ENCODE data around the gene SPATC1L.

DNA sequence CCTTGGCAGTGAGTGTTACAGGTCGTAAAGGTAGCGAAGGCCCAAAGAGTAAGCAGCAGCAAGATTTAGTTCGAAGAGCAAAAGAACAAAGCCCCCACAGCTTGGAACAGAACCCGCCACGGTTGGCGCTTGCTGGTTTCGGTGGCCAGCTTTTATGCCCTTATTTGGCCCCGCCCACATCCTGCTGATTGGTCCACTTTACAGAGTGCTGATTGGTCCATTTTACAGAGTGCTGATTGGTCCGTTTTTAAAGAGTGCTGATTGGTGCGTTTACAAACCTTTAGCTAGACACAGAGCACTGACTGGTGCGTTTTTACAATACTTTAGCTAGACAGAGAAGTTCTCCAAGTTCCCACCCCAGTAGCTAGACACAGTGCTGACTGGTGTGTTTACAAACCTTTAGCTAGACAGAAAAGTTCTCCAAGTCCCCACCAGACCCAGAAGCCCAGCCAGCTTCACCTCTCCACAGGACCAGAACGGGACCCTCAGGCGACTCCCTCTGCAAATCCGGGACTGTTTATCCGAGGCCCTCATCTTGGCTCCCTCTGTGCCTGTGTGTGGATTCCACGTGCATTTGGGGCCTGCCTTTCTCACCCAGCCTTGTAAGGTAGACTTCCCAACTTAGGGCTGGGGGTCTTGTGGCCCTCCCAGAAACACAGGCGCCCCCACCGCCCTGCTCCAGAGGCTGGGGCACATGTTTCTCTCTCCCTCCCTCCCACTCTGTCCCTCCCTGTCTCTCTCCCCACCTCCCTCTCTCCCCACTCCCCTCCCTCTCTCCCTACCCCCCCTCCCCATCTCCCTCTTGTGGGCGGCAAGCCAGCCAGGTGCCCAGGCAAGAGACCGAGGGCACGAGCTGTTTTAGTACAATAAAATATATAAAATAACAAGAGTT lies 41.4 kb downstream of the SPATC1L start:
- TF ChIP-seq, protein P1, sequence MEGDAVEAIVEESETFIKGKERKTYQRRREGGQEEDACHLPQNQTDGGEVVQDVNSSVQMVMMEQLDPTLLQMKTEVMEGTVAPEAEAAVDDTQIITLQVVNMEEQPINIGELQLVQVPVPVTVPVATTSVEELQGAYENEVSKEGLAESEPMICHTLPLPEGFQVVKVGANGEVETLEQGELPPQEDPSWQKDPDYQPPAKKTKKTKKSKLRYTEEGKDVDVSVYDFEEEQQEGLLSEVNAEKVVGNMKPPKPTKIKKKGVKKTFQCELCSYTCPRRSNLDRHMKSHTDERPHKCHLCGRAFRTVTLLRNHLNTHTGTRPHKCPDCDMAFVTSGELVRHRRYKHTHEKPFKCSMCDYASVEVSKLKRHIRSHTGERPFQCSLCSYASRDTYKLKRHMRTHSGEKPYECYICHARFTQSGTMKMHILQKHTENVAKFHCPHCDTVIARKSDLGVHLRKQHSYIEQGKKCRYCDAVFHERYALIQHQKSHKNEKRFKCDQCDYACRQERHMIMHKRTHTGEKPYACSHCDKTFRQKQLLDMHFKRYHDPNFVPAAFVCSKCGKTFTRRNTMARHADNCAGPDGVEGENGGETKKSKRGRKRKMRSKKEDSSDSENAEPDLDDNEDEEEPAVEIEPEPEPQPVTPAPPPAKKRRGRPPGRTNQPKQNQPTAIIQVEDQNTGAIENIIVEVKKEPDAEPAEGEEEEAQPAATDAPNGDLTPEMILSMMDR (IDR thresholded peaks at IDR 0.05): no peak
- no peak for TF ChIP-seq MAZ (IDR thresholded peaks at IDR 0.05; ENCODE audit: borderline replicate concordance, low read depth, low read length)
- TF ChIP-seq POLR2A (IDR thresholded peaks at IDR 0.05; ENCODE audit: low read length): no peak
- TF ChIP-seq, protein P2, sequence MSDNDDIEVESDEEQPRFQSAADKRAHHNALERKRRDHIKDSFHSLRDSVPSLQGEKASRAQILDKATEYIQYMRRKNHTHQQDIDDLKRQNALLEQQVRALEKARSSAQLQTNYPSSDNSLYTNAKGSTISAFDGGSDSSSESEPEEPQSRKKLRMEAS (IDR thresholded peaks at IDR 0.05): no peak
- no peak for TF ChIP-seq EP300 (IDR thresholded peaks at IDR 0.05)
- TF ChIP-seq, protein P3, sequence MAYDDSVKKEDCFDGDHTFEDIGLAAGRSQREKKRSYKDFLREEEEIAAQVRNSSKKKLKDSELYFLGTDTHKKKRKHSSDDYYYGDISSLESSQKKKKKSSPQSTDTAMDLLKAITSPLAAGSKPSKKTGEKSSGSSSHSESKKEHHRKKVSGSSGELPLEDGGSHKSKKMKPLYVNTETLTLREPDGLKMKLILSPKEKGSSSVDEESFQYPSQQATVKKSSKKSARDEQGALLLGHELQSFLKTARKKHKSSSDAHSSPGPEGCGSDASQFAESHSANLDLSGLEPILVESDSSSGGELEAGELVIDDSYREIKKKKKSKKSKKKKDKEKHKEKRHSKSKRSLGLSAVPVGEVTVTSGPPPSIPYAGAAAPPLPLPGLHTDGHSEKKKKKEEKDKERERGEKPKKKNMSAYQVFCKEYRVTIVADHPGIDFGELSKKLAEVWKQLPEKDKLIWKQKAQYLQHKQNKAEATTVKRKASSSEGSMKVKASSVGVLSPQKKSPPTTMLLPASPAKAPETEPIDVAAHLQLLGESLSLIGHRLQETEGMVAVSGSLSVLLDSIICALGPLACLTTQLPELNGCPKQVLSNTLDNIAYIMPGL (CRISPR knock-in tag; IDR thresholded peaks at IDR 0.05; ENCODE audit: borderline replicate concordance): no peak
- TF ChIP-seq NFE2L2 (conservative IDR thresholded peaks at IDR 0.05; ENCODE audit: low read length): no peak
- no peak for TF ChIP-seq SMC3 (IDR thresholded peaks at IDR 0.05)
- TF ChIP-seq, protein P4, sequence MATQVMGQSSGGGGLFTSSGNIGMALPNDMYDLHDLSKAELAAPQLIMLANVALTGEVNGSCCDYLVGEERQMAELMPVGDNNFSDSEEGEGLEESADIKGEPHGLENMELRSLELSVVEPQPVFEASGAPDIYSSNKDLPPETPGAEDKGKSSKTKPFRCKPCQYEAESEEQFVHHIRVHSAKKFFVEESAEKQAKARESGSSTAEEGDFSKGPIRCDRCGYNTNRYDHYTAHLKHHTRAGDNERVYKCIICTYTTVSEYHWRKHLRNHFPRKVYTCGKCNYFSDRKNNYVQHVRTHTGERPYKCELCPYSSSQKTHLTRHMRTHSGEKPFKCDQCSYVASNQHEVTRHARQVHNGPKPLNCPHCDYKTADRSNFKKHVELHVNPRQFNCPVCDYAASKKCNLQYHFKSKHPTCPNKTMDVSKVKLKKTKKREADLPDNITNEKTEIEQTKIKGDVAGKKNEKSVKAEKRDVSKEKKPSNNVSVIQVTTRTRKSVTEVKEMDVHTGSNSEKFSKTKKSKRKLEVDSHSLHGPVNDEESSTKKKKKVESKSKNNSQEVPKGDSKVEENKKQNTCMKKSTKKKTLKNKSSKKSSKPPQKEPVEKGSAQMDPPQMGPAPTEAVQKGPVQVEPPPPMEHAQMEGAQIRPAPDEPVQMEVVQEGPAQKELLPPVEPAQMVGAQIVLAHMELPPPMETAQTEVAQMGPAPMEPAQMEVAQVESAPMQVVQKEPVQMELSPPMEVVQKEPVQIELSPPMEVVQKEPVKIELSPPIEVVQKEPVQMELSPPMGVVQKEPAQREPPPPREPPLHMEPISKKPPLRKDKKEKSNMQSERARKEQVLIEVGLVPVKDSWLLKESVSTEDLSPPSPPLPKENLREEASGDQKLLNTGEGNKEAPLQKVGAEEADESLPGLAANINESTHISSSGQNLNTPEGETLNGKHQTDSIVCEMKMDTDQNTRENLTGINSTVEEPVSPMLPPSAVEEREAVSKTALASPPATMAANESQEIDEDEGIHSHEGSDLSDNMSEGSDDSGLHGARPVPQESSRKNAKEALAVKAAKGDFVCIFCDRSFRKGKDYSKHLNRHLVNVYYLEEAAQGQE (IDR thresholded peaks at IDR 0.05): no peak
- TF ChIP-seq CEBPB (IDR thresholded peaks at IDR 0.05): no peak
